GM23338 (cell line): ENCODE data around the gene RGS3. TPM values are rescaled to one million over a fixed set of nuclear protein-coding genes. Genes with fewer than 3 reads are reported as not detected.

Source experiments
- ATAC-seq: fragments of 200-7000 bp; cut with Tn5 transposase; 3 replicates; pipeline ENCODE4 v1.9.1; 2020
- DNase-seq: peaks from one replicate; pipeline ENCODE4 v3.0.0-alpha.2; 2015; ENCODE audit warnings: low spot score
- H2AFZ ChIP-seq: fragments of 200-600 bp; sonication (generic); 2 replicates; pipeline ENCODE4 v1.8.0; 2016; ENCODE audit warnings: antibody characterized with exemption, mild to moderate bottlenecking, moderate library complexity
- H3F3A ChIP-seq: fragments of 200-600 bp; sonication (generic); replicated peaks from 2 replicates; pipeline ENCODE4 v1.8.0; 2017; ENCODE audit warnings: antibody characterized with exemption, mixed run types, low read depth
- H3K27ac ChIP-seq: fragments of 200-600 bp; sonication (generic); 2 replicates; pipeline ENCODE4 v1.6.1; 2016; ENCODE audit warnings: low read depth
- H3K27me3 ChIP-seq: fragments of 200-600 bp; sonication (generic); 2 replicates; pipeline ENCODE4 v1.8.0; 2016; ENCODE audit warnings: mild to moderate bottlenecking, mixed run types, moderate library complexity; ENCODE audit not compliant: insufficient read depth
- H3K36me3 ChIP-seq: fragments of 200-600 bp; sonication (generic); 2 replicates; pipeline ENCODE4 v1.8.0; 2016; ENCODE audit warnings: mild to moderate bottlenecking; ENCODE audit not compliant: insufficient read depth
- H3K4me1 ChIP-seq: fragments of 200-600 bp; sonication (generic); 2 replicates; pipeline ENCODE4 v1.8.0; 2016; ENCODE audit warnings: mild to moderate bottlenecking, moderate library complexity; ENCODE audit not compliant: insufficient read depth
- H3K4me2 ChIP-seq: fragments of 200-600 bp; sonication (generic); 2 replicates; pipeline ENCODE4 v1.7.1; 2017; ENCODE audit warnings: mixed run types
- H3K4me3 ChIP-seq: fragments of 200-600 bp; sonication (generic); 2 replicates; pipeline ENCODE4 v1.6.1; 2016; ENCODE audit warnings: mixed run types
- H3K79me2 ChIP-seq: fragments of 200-600 bp; sonication (generic); replicated peaks from 2 replicates; pipeline ENCODE4 v1.8.0; 2017; ENCODE audit warnings: mild to moderate bottlenecking; ENCODE audit not compliant: insufficient read depth
- H3K9me2 ChIP-seq: fragments of 200-600 bp; sonication (generic); 2 replicates; pipeline ENCODE4 v1.8.0; 2017; ENCODE audit not compliant: insufficient read depth
- H4K20me1 ChIP-seq: fragments of 200-600 bp; sonication (generic); replicated peaks from 2 replicates; pipeline ENCODE4 v1.8.0; 2017; ENCODE audit warnings: mild to moderate bottlenecking; ENCODE audit not compliant: insufficient read depth
- H3K27ac Mint-ChIP-seq: 2 replicates; pipeline ENCODE4 v1.8.0; 2020; ENCODE audit warnings: inconsistent platforms, mild to moderate bottlenecking, moderate library complexity, mixed read lengths
- H3K27me3 Mint-ChIP-seq: 3 replicates; pipeline ENCODE4 v1.8.0; 2022; ENCODE audit warnings: low read depth, mild to moderate bottlenecking, moderate library complexity, mixed read lengths, inconsistent platforms; ENCODE audit not compliant: insufficient read depth, poor library complexity
- H3K36me3 Mint-ChIP-seq: 3 replicates; pipeline ENCODE4 v1.8.0; 2021; ENCODE audit warnings: low read depth, mild to moderate bottlenecking, inconsistent platforms, moderate library complexity, mixed read lengths
- H3K4me1 Mint-ChIP-seq: 3 replicates; pipeline ENCODE4 v1.8.0; 2020; ENCODE audit warnings: mild to moderate bottlenecking, inconsistent platforms, mixed read lengths
- H3K4me3 Mint-ChIP-seq: 3 replicates; pipeline ENCODE4 v1.8.0; 2021; ENCODE audit warnings: moderate library complexity, mild to moderate bottlenecking, inconsistent platforms, mixed read lengths
- H3K9me3 Mint-ChIP-seq: 3 replicates; pipeline ENCODE4 v1.8.0; 2020; ENCODE audit warnings: moderate library complexity, mild to moderate bottlenecking, inconsistent platforms, mixed read lengths
- CREB1 ChIP-seq: fragments of 250-450 bp; sonication (Bioruptor Pico); IDR thresholded peaks from 2 replicates; pipeline ENCODE4 v1.5.0; 2020; ENCODE audit warnings: low read depth, mild to moderate bottlenecking, moderate library complexity
- EZH2 ChIP-seq: fragments of 200-600 bp; sonication (generic); IDR thresholded peaks from one replicate; pipeline ENCODE4 v1.8.0; 2017; ENCODE audit warnings: antibody characterized with exemption, mild to moderate bottlenecking, low read depth; ENCODE audit not compliant: unreplicated experiment
- EZH2phosphoT487 ChIP-seq: fragments of 200-600 bp; sonication (generic); IDR thresholded peaks from one replicate; pipeline ENCODE4 v1.8.1; 2018; ENCODE audit warnings: antibody characterized with exemption; ENCODE audit not compliant: unreplicated experiment
- JUNB ChIP-seq: IDR thresholded peaks from one replicate; pipeline ENCODE4 v1.6.1; 2016; ENCODE audit warnings: antibody characterized with exemption; ENCODE audit not compliant: unreplicated experiment
- NANOG ChIP-seq: IDR thresholded peaks from 2 replicates; pipeline ENCODE4 v1.6.1; 2016; ENCODE audit warnings: antibody characterized with exemption, borderline replicate concordance
- POLR2AphosphoS5 ChIP-seq: IDR thresholded peaks from 2 replicates; pipeline ENCODE4 v1.6.1; 2016; ENCODE audit warnings: antibody characterized with exemption, low read depth
- STAT1 ChIP-seq: IDR thresholded peaks from one replicate; pipeline ENCODE4 v1.6.1; 2016; ENCODE audit warnings: antibody characterized with exemption; ENCODE audit not compliant: unreplicated experiment
- ZNF114 ChIP-seq: fragments of 250-450 bp; sonication (Bioruptor Pico); IDR thresholded peaks from 2 replicates; pipeline ENCODE4 v1.5.0; 2020; ENCODE audit warnings: mild to moderate bottlenecking, moderate library complexity
- ZNF331 ChIP-seq: fragments of 250-450 bp; sonication (Bioruptor Pico); IDR thresholded peaks from 2 replicates; pipeline ENCODE4 v1.5.0; 2020; ENCODE audit warnings: low read depth, mild to moderate bottlenecking, moderate library complexity
- polyA plus RNA-seq: library from polyadenylated mRNA; unstranded; fragments of >200 nt; fragmentation: Nextera tagmentation; extraction: Ambion mirVana; gene quantifications from 2 replicates; pipeline ENCODE4 v1.2.1, GENCODE V29; 2016
- total RNA-seq: library from RNA; depleted of rRNA; stranded (reverse); fragments of >200 nt; shearing (Covaris generic); gene quantifications from 2 replicates; pipeline ENCODE4 v1.2.3, GENCODE V29; 2014
- TF ChIP-seq, protein P1 (sequence below), 2 experiments: fragments of 200-600 bp in 1 of 2; sonication (generic) in 1 of 2; conservative IDR thresholded peaks; 2 replicates each; pipeline versions ENCODE4 v1.5.1 to v1.6.1; 2016 to 2017; ENCODE audit warnings: antibody characterized with exemption in 2 of 2, low read depth in 2 of 2, mild to moderate bottlenecking in 2 of 2, moderate library complexity in 1 of 2
- TF ChIP-seq, protein P2 (sequence below): fragments of 250-450 bp; sonication (Bioruptor Pico); IDR thresholded peaks from 2 replicates; pipeline ENCODE4 v1.5.0; 2020; ENCODE audit warnings: mild to moderate bottlenecking, moderate library complexity
- TF ChIP-seq, protein P3 (sequence below): IDR thresholded peaks from one replicate; pipeline ENCODE4 v1.6.1; 2018; ENCODE audit warnings: antibody characterized with exemption; ENCODE audit not compliant: unreplicated experiment
- TF ChIP-seq, protein P4 (sequence below): IDR thresholded peaks from 2 replicates; pipeline ENCODE4 v1.6.1; 2016; ENCODE audit warnings: antibody characterized with exemption

The RGS3 gene
- total and polyA plus RNA-seq, 2 experiments from 2014 or later, result 14.2 to 24.3 TPM

DNA sequence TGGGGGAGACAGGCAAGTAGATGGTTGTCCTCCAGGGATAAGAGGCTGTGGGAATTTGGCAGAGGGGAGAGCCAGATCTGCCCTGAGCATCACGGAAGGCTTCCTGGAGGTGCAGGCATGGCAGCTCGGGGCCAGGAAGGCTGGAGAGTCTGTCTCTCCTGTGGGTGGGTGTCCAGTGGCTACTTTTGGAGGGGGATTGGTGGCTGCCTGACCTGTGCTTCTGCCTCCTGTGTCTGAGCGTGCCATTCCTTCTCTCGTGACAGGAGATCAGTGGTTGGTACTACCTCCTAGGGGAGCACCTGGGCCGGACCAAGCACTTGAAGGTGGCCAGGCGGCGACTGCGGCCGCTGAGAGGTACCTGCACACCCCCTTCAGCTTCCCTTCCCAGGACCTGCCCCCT, 33.5 kb downstream of the RGS3 start:
- no peak overlapping the region for H2AFZ ChIP-seq
- no peaks in the 10 kb centered on the region for H3F3A ChIP-seq
- H3K4me2 ChIP-seq, result no peak overlapping the region
- Mint-ChIP-seq H3K36me3 (no peaks in the 10 kb centered on the region), H3K27ac (no peak overlapping the region), H3K9me3 (no peaks in the 10 kb centered on the region), H3K4me1 (peaks cover 25% of the 10 kb centered on the region), H3K27me3 (peaks cover 6% of the 10 kb centered on the region), H3K4me3 (no peak overlapping the region)
- no peaks in the 10 kb centered on the region for H3K36me3 ChIP-seq
- no peaks in the 10 kb centered on the region for H4K20me1 ChIP-seq
- DNase-seq, result no peak
- no peak overlapping the region for H3K27ac ChIP-seq
- H3K4me1 ChIP-seq, result peaks cover 16% of the 10 kb centered on the region
- ATAC-seq, result no peak
- no peaks in the 10 kb centered on the region for H3K27me3 ChIP-seq
- peaks cover 3% of the 10 kb centered on the region; the same call in 1 of the 2 replicates for H3K9me2 ChIP-seq
- no peak overlapping the region for H3K4me3 ChIP-seq
- no peak for TF ChIP-seq ZNF114 (CRISPR knock-in tag)
- no peak for TF ChIP-seq EZH2phosphoT487
- no peak for TF ChIP-seq ZNF331 (CRISPR knock-in tag)
- no peak for TF ChIP-seq POLR2AphosphoS5
- no peak for TF ChIP-seq JUNB
- no peak for TF ChIP-seq EZH2
- TF ChIP-seq, protein P1, sequence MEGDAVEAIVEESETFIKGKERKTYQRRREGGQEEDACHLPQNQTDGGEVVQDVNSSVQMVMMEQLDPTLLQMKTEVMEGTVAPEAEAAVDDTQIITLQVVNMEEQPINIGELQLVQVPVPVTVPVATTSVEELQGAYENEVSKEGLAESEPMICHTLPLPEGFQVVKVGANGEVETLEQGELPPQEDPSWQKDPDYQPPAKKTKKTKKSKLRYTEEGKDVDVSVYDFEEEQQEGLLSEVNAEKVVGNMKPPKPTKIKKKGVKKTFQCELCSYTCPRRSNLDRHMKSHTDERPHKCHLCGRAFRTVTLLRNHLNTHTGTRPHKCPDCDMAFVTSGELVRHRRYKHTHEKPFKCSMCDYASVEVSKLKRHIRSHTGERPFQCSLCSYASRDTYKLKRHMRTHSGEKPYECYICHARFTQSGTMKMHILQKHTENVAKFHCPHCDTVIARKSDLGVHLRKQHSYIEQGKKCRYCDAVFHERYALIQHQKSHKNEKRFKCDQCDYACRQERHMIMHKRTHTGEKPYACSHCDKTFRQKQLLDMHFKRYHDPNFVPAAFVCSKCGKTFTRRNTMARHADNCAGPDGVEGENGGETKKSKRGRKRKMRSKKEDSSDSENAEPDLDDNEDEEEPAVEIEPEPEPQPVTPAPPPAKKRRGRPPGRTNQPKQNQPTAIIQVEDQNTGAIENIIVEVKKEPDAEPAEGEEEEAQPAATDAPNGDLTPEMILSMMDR (conservative IDR thresholded peaks at IDR 0.05; ENCODE audit: low read depth in 2 of 2), result no peak
- TF ChIP-seq, protein P2, sequence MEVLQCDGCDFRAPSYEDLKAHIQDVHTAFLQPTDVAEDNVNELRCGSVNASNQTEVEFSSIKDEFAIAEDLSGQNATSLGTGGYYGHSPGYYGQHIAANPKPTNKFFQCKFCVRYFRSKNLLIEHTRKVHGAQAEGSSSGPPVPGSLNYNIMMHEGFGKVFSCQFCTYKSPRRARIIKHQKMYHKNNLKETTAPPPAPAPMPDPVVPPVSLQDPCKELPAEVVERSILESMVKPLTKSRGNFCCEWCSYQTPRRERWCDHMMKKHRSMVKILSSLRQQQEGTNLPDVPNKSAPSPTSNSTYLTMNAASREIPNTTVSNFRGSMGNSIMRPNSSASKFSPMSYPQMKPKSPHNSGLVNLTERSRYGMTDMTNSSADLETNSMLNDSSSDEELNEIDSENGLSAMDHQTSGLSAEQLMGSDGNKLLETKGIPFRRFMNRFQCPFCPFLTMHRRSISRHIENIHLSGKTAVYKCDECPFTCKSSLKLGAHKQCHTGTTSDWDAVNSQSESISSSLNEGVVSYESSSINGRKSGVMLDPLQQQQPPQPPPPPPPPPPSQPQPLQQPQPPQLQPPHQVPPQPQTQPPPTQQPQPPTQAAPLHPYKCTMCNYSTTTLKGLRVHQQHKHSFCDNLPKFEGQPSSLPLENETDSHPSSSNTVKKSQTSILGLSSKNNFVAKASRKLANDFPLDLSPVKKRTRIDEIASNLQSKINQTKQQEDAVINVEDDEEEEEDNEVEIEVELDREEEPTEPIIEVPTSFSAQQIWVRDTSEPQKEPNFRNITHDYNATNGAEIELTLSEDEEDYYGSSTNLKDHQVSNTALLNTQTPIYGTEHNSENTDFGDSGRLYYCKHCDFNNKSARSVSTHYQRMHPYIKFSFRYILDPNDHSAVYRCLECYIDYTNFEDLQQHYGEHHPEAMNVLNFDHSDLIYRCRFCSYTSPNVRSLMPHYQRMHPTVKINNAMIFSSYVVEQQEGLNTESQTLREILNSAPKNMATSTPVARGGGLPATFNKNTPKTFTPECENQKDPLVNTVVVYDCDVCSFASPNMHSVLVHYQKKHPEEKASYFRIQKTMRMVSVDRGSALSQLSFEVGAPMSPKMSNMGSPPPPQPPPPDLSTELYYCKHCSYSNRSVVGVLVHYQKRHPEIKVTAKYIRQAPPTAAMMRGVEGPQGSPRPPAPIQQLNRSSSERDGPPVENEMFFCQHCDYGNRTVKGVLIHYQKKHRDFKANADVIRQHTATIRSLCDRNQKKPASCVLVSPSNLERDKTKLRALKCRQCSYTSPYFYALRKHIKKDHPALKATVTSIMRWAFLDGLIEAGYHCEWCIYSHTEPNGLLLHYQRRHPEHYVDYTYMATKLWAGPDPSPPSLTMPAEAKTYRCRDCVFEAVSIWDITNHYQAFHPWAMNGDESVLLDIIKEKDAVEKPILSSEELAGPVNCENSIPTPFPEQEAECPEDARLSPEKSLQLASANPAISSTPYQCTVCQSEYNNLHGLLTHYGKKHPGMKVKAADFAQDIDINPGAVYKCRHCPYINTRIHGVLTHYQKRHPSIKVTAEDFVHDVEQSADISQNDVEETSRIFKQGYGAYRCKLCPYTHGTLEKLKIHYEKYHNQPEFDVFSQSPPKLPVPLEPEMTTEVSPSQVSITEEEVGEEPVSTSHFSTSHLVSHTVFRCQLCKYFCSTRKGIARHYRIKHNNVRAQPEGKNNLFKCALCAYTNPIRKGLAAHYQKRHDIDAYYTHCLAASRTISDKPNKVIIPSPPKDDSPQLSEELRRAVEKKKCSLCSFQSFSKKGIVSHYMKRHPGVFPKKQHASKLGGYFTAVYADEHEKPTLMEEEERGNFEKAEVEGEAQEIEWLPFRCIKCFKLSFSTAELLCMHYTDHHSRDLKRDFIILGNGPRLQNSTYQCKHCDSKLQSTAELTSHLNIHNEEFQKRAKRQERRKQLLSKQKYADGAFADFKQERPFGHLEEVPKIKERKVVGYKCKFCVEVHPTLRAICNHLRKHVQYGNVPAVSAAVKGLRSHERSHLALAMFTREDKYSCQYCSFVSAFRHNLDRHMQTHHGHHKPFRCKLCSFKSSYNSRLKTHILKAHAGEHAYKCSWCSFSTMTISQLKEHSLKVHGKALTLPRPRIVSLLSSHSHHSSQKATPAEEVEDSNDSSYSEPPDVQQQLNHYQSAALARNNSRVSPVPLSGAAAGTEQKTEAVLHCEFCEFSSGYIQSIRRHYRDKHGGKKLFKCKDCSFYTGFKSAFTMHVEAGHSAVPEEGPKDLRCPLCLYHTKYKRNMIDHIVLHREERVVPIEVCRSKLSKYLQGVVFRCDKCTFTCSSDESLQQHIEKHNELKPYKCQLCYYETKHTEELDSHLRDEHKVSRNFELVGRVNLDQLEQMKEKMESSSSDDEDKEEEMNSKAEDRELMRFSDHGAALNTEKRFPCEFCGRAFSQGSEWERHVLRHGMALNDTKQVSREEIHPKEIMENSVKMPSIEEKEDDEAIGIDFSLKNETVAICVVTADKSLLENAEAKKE (CRISPR knock-in tag), result no peak
- TF ChIP-seq STAT1, result no peak
- TF ChIP-seq, protein P3, sequence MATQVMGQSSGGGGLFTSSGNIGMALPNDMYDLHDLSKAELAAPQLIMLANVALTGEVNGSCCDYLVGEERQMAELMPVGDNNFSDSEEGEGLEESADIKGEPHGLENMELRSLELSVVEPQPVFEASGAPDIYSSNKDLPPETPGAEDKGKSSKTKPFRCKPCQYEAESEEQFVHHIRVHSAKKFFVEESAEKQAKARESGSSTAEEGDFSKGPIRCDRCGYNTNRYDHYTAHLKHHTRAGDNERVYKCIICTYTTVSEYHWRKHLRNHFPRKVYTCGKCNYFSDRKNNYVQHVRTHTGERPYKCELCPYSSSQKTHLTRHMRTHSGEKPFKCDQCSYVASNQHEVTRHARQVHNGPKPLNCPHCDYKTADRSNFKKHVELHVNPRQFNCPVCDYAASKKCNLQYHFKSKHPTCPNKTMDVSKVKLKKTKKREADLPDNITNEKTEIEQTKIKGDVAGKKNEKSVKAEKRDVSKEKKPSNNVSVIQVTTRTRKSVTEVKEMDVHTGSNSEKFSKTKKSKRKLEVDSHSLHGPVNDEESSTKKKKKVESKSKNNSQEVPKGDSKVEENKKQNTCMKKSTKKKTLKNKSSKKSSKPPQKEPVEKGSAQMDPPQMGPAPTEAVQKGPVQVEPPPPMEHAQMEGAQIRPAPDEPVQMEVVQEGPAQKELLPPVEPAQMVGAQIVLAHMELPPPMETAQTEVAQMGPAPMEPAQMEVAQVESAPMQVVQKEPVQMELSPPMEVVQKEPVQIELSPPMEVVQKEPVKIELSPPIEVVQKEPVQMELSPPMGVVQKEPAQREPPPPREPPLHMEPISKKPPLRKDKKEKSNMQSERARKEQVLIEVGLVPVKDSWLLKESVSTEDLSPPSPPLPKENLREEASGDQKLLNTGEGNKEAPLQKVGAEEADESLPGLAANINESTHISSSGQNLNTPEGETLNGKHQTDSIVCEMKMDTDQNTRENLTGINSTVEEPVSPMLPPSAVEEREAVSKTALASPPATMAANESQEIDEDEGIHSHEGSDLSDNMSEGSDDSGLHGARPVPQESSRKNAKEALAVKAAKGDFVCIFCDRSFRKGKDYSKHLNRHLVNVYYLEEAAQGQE, result no peak
- TF ChIP-seq, protein P4, sequence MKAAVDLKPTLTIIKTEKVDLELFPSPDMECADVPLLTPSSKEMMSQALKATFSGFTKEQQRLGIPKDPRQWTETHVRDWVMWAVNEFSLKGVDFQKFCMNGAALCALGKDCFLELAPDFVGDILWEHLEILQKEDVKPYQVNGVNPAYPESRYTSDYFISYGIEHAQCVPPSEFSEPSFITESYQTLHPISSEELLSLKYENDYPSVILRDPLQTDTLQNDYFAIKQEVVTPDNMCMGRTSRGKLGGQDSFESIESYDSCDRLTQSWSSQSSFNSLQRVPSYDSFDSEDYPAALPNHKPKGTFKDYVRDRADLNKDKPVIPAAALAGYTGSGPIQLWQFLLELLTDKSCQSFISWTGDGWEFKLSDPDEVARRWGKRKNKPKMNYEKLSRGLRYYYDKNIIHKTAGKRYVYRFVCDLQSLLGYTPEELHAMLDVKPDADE, result no peak
- TF ChIP-seq CREB1, result no peak
- no peak for TF ChIP-seq NANOG
- H3K79me2 ChIP-seq, result no peaks in the 10 kb centered on the region
